ENCODE measurements around the gene GNAI1.

GNAI1 gene

GRCh38 chr7:80161466-80161865 lies 26.8 kb downstream of the GNAI1 start:
- Histone ChIP-seq H3K36me3 (ENCODE audit: control insufficient read depth in 2 of 2, insufficient read depth in 2 of 2, low read length in 2 of 2) (no peaks in the 10 kb centered on the region), H3K27me3 (ENCODE audit: control insufficient read depth in 1 of 2, insufficient read depth in 2 of 2, low read length in 2 of 2) (no peaks in the 10 kb centered on the region), H3K9ac (ENCODE audit: low read length in 2 of 2) (no peak overlapping the region), H3K27ac (ENCODE audit: low read length) (no peak overlapping the region), H3K4me1 (ENCODE audit: control insufficient read depth, insufficient read depth, low read length) (no peaks in the 10 kb centered on the region), H3K4me3 (ENCODE audit: low read length in 2 of 2) (no peak overlapping the region), H3K9me3 (ENCODE audit: control insufficient read depth in 2 of 2, low read length in 2 of 2) (no peaks in the 10 kb centered on the region)

DNA sequence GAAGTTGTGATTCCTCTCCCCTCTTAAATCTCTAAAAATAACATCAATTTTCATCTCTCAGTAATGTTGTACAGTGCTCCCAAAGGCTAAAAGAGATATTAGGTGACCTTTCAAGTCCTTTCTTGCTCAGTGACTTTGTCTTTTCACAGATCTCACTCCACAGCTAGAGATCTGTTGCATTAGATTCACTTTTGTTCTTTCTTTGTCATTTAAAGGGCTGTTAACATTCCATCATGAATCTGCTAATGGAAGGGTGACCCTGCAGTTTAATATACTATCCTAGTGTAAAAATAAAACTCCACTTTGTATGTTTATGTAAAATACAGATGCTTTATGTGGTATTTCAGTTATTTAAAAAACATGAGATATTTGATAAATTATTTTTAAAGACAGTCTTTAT lies 30.5 kb downstream of the GNAI1 start:
- H3K9me3 ChIP-seq (ENCODE audit: control insufficient read depth in 2 of 2, low read length in 2 of 2), result no peaks in the 10 kb centered on the region
- no peak overlapping the region for H3K9ac ChIP-seq (ENCODE audit: low read length in 2 of 2)
- no peaks in the 10 kb centered on the region for H3K4me1 ChIP-seq (ENCODE audit: control insufficient read depth, insufficient read depth, low read length)
- H3K27me3 ChIP-seq (ENCODE audit: control insufficient read depth in 1 of 2, insufficient read depth in 2 of 2, low read length in 2 of 2), result no peaks in the 10 kb centered on the region
- H3K4me3 ChIP-seq (ENCODE audit: low read length in 2 of 2), result no peak overlapping the region
- H3K27ac ChIP-seq (ENCODE audit: low read length), result no peak overlapping the region
- no peaks in the 10 kb centered on the region for H3K36me3 ChIP-seq (ENCODE audit: control insufficient read depth in 2 of 2, insufficient read depth in 2 of 2, low read length in 2 of 2)

- H3K4me3 ChIP-seq (ENCODE audit: low read length in 2 of 2), result no peak overlapping the region
- H3K27me3 ChIP-seq (ENCODE audit: control insufficient read depth in 1 of 2, insufficient read depth in 2 of 2, low read length in 2 of 2), result no peaks in the 10 kb centered on the region
- H3K9me3 ChIP-seq (ENCODE audit: control insufficient read depth in 2 of 2, low read length in 2 of 2), result no peaks in the 10 kb centered on the region
- H3K36me3 ChIP-seq (ENCODE audit: control insufficient read depth in 2 of 2, insufficient read depth in 2 of 2, low read length in 2 of 2), result no peaks in the 10 kb centered on the region
- H3K9ac ChIP-seq (ENCODE audit: low read length in 2 of 2), result no peak overlapping the region
- no peaks in the 10 kb centered on the region for H3K4me1 ChIP-seq (ENCODE audit: control insufficient read depth, insufficient read depth, low read length)
- no peak overlapping the region for H3K27ac ChIP-seq (ENCODE audit: low read length)
Observed at GRCh38 chr7:80170445-80170844, 35.8 kb downstream of the GNAI1 start.

- Histone ChIP-seq H3K9me3 (ENCODE audit: control insufficient read depth in 2 of 2, low read length in 2 of 2) (no peaks in the 10 kb centered on the region), H3K9ac (ENCODE audit: low read length in 2 of 2) (no peak overlapping the region), H3K4me3 (ENCODE audit: low read length in 2 of 2) (no peak overlapping the region), H3K27me3 (ENCODE audit: control insufficient read depth in 1 of 2, insufficient read depth in 2 of 2, low read length in 2 of 2) (no peaks in the 10 kb centered on the region), H3K4me1 (ENCODE audit: control insufficient read depth, insufficient read depth, low read length) (no peaks in the 10 kb centered on the region), H3K27ac (ENCODE audit: low read length) (no peak overlapping the region), H3K36me3 (ENCODE audit: control insufficient read depth in 2 of 2, insufficient read depth in 2 of 2, low read length in 2 of 2) (no peaks in the 10 kb centered on the region)
Observed at GRCh38 chr7:80172387-80172786, 37.8 kb downstream of the GNAI1 start.

DNA sequence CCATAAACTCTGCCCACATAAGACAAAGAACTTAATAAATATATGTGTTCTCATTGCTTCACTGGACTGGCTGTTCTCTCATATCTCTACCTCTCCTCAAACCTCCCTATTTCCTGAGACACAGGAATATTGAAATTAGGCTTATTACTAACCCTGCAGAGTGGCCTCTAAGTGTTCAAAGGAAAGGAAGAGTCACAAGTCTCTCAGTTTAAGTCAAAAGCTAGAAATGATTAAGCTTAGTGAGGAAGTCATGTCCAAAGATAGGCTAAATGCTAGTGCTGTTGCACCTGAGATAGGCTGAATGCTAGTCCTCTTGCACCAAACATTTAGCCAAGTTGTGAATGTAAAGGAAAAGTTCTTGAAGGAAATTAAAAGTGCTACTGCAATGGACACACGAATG lies 41.1 kb downstream of the GNAI1 start:
- Histone ChIP-seq H3K9ac (ENCODE audit: low read length in 2 of 2) (no peak overlapping the region), H3K36me3 (ENCODE audit: control insufficient read depth in 2 of 2, insufficient read depth in 2 of 2, low read length in 2 of 2) (no peaks in the 10 kb centered on the region), H3K27ac (ENCODE audit: low read length) (no peak overlapping the region), H3K9me3 (ENCODE audit: control insufficient read depth in 2 of 2, low read length in 2 of 2) (no peaks in the 10 kb centered on the region), H3K4me1 (ENCODE audit: control insufficient read depth, insufficient read depth, low read length) (no peaks in the 10 kb centered on the region), H3K27me3 (ENCODE audit: control insufficient read depth in 1 of 2, insufficient read depth in 2 of 2, low read length in 2 of 2) (no peaks in the 10 kb centered on the region), H3K4me3 (ENCODE audit: low read length in 2 of 2) (no peak overlapping the region)

- H3K9ac ChIP-seq (ENCODE audit: low read length in 2 of 2), result no peak overlapping the region
- H3K4me1 ChIP-seq (ENCODE audit: control insufficient read depth, insufficient read depth, low read length), result no peaks in the 10 kb centered on the region
- no peak overlapping the region for H3K4me3 ChIP-seq (ENCODE audit: low read length in 2 of 2)
- no peaks in the 10 kb centered on the region for H3K9me3 ChIP-seq (ENCODE audit: control insufficient read depth in 2 of 2, low read length in 2 of 2)
- H3K27me3 ChIP-seq (ENCODE audit: control insufficient read depth in 1 of 2, insufficient read depth in 2 of 2, low read length in 2 of 2), result no peaks in the 10 kb centered on the region
- H3K36me3 ChIP-seq (ENCODE audit: control insufficient read depth in 2 of 2, insufficient read depth in 2 of 2, low read length in 2 of 2), result no peaks in the 10 kb centered on the region
- H3K27ac ChIP-seq (ENCODE audit: low read length), result no peak overlapping the region
Observed at GRCh38 chr7:80181411-80181810, 46.8 kb downstream of the GNAI1 start.

DNA sequence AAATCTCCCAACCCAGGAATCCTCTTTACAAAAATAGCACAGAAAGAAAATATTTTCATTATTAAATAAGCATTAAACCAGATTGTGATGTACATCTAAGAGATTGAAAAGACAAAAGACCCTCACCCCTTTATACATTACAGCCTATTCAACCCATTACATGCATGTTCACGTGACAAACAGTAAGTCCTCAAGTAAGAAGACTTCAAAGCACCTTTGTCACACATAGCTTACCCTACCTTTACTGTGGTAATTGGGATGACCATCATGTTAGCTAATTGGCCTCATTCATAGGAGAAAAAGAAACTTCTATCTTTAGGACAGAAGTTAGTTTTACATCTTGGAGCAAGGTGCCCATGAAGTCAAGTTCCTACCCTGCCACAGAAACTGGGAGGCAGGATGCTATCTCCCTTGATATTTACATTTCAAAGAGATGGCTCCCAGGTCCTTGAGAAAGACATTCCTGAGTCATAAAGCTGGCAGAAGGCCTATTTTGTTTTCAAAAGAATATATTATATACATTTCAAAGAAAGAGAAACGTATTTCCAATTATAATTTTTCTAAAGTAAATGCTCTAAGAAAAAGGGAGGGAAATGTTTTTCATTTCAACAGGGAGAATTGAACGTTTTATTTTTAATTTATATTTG lies 48.1 kb downstream of the GNAI1 start:
- no peaks in the 10 kb centered on the region for H3K36me3 ChIP-seq (ENCODE audit: control insufficient read depth in 2 of 2, insufficient read depth in 2 of 2, low read length in 2 of 2)
- no peaks in the 10 kb centered on the region for H3K9me3 ChIP-seq (ENCODE audit: control insufficient read depth in 2 of 2, low read length in 2 of 2)
- H3K4me1 ChIP-seq (ENCODE audit: control insufficient read depth, insufficient read depth, low read length), result peaks cover 6% of the 10 kb centered on the region
- no peak overlapping the region for H3K9ac ChIP-seq (ENCODE audit: low read length in 2 of 2)
- no peak overlapping the region for H3K4me3 ChIP-seq (ENCODE audit: low read length in 2 of 2)
- no peak overlapping the region for H3K27ac ChIP-seq (ENCODE audit: low read length)
- no peaks in the 10 kb centered on the region for H3K27me3 ChIP-seq (ENCODE audit: control insufficient read depth in 1 of 2, insufficient read depth in 2 of 2, low read length in 2 of 2)

DNA sequence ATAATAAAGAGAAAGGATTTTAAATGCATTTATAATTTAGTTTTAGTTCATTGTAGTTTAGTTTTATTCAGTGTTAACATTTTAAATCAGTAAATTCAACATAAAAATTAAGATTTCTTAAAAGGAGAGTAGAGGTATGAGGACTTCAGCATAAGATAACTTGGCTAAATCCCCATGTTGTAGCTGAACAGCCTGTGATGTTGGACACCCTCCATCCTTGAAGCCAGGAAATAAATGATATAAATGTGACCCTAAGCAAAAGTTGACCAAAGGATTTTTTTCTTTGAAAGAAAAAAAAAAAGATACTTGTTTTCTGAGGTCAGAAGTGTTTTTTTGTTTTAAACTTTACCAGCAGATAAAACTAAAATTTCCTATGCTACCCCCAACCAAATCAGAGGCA lies 48.7 kb downstream of the GNAI1 start:
- no peak overlapping the region for H3K9ac ChIP-seq (ENCODE audit: low read length in 2 of 2)
- no peak overlapping the region for H3K4me3 ChIP-seq (ENCODE audit: low read length in 2 of 2)
- H3K36me3 ChIP-seq (ENCODE audit: control insufficient read depth in 2 of 2, insufficient read depth in 2 of 2, low read length in 2 of 2), result no peaks in the 10 kb centered on the region
- H3K9me3 ChIP-seq (ENCODE audit: control insufficient read depth in 2 of 2, low read length in 2 of 2), result no peaks in the 10 kb centered on the region
- H3K4me1 ChIP-seq (ENCODE audit: control insufficient read depth, insufficient read depth, low read length), result peaks cover 6% of the 10 kb centered on the region
- H3K27me3 ChIP-seq (ENCODE audit: control insufficient read depth in 1 of 2, insufficient read depth in 2 of 2, low read length in 2 of 2), result no peaks in the 10 kb centered on the region
- no peak overlapping the region for H3K27ac ChIP-seq (ENCODE audit: low read length)

GRCh38 chr7:80183900-80184685 lies 49.5 kb downstream of the GNAI1 start:
- H3K9me3 ChIP-seq (ENCODE audit: control insufficient read depth in 2 of 2, low read length in 2 of 2), result no peaks in the 10 kb centered on the region
- no peak overlapping the region for H3K9ac ChIP-seq (ENCODE audit: low read length in 2 of 2)
- H3K27ac ChIP-seq (ENCODE audit: low read length), result no peak overlapping the region
- H3K36me3 ChIP-seq (ENCODE audit: control insufficient read depth in 2 of 2, insufficient read depth in 2 of 2, low read length in 2 of 2), result no peaks in the 10 kb centered on the region
- H3K4me1 ChIP-seq (ENCODE audit: control insufficient read depth, insufficient read depth, low read length), result peaks cover 6% of the 10 kb centered on the region
- H3K27me3 ChIP-seq (ENCODE audit: control insufficient read depth in 1 of 2, insufficient read depth in 2 of 2, low read length in 2 of 2), result no peaks in the 10 kb centered on the region
- H3K4me3 ChIP-seq (ENCODE audit: low read length in 2 of 2), result no peak overlapping the region

DNA sequence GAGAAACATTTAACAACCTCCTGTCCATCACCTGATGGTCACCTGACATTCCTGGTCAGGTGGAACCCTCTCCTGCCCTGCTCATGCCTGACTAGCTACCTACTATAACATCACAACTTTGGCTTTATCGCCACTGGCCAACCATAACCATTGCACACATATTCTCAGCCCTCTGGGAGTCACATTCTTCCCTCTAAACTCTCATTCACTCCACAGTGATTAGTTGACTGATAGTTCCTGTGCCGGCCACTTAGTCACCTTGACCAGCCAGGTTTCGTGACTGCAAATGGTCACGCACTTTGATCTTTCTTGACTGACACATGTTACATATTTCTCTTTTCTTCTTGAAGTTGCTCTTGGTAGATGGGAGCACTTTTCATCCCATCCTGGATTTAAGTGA lies 50.1 kb downstream of the GNAI1 start:
- peaks cover 6% of the 10 kb centered on the region for H3K4me1 ChIP-seq (ENCODE audit: control insufficient read depth, insufficient read depth, low read length)
- H3K36me3 ChIP-seq (ENCODE audit: control insufficient read depth in 2 of 2, insufficient read depth in 2 of 2, low read length in 2 of 2), result no peaks in the 10 kb centered on the region
- H3K4me3 ChIP-seq (ENCODE audit: low read length in 2 of 2), result no peak overlapping the region
- no peak overlapping the region for H3K9ac ChIP-seq (ENCODE audit: low read length in 2 of 2)
- H3K27me3 ChIP-seq (ENCODE audit: control insufficient read depth in 1 of 2, insufficient read depth in 2 of 2, low read length in 2 of 2), result no peaks in the 10 kb centered on the region
- H3K9me3 ChIP-seq (ENCODE audit: control insufficient read depth in 2 of 2, low read length in 2 of 2), result no peaks in the 10 kb centered on the region
- H3K27ac ChIP-seq (ENCODE audit: low read length), result no peak overlapping the region

- no peaks in the 10 kb centered on the region for H3K36me3 ChIP-seq (ENCODE audit: control insufficient read depth in 2 of 2, insufficient read depth in 2 of 2, low read length in 2 of 2)
- no peak overlapping the region for H3K4me3 ChIP-seq (ENCODE audit: low read length in 2 of 2)
- H3K4me1 ChIP-seq (ENCODE audit: control insufficient read depth, insufficient read depth, low read length), result peaks cover 6% of the 10 kb centered on the region
- no peaks in the 10 kb centered on the region for H3K9me3 ChIP-seq (ENCODE audit: control insufficient read depth in 2 of 2, low read length in 2 of 2)
- H3K27me3 ChIP-seq (ENCODE audit: control insufficient read depth in 1 of 2, insufficient read depth in 2 of 2, low read length in 2 of 2), result no peaks in the 10 kb centered on the region
- no peak overlapping the region for H3K9ac ChIP-seq (ENCODE audit: low read length in 2 of 2)
- no peak overlapping the region for H3K27ac ChIP-seq (ENCODE audit: low read length)
Observed at GRCh38 chr7:80185571-80185970, 50.9 kb downstream of the GNAI1 start.

All from stomach smooth muscle (tissue), 2 donors.